GOT3 (cell line): ENCODE results near the gene BTLA.
"Not testable (repeated sequence)": the region's sequence is repeated elsewhere in the genome, so short reads cannot be mapped to it uniquely, and the experiment has no call there.

Source experiments
- DNase-seq: peaks from one replicate; lab custom pipeline; 2025; ENCODE audit warnings: mixed read lengths; lab: John Stamatoyannopoulos, UW

Gene BTLA

GRCh38 chr3:112498914-112499711, at the start of gene BTLA:
TSS of gene BTLA (minus strand) at chr3:112499472. CDS start at chr3:112499358, 114 bp downstream.
- no peak for DNase-seq

GRCh38 chr3:112546216-112546759, 47.0 kb upstream of the BTLA start:
- DNase-seq, result no peak

- DNase-seq, result no peak
These were observed 40.8 kb upstream of the BTLA start for GRCh38 chr3:112539825-112540650.

- no peak for DNase-seq
These were observed 32.1 kb upstream of the BTLA start for GRCh38 chr3:112531358-112531781.

GRCh38 chr3:112530573-112530972, 31.3 kb upstream of the BTLA start:
- DNase-seq, result no peak

- DNase-seq, result not testable (repeated sequence)
These were observed 24.9 kb upstream of the BTLA start for GRCh38 chr3:112524127-112524526.

GRCh38 chr3:112519424-112520001, 20.2 kb upstream of the BTLA start:
- DNase-seq, result no peak

- DNase-seq, result not testable (repeated sequence)
These were observed 19.7 kb upstream of the BTLA start for GRCh38 chr3:112518970-112519369.

- DNase-seq, result no peak
These were observed 15.4 kb upstream of the BTLA start for GRCh38 chr3:112514527-112515128.

- no peak for DNase-seq
These were observed 13.0 kb upstream of the BTLA start for GRCh38 chr3:112512320-112512719.

- DNase-seq, result no peak
These were observed 9.6 kb upstream of the BTLA start for GRCh38 chr3:112508860-112509259.

GRCh38 chr3:112508261-112508660, 9.0 kb upstream of the BTLA start:
- no peak for DNase-seq

- no peak for DNase-seq
These were observed 6.6 kb upstream of the BTLA start for GRCh38 chr3:112505907-112506306.

- no peak for DNase-seq
These were observed 4.9 kb upstream of the BTLA start for GRCh38 chr3:112504123-112504522.

- DNase-seq, result no peak
These were observed 4.2 kb upstream of the BTLA start for GRCh38 chr3:112503304-112503972.

- DNase-seq, result no peak
These were observed 1.3 kb upstream of the BTLA start for GRCh38 chr3:112500621-112501020.

GRCh38 chr3:112497897-112498548, 1.2 kb downstream of the BTLA start:
- no peak for DNase-seq

- no peak for DNase-seq
These were observed 2.8 kb downstream of the BTLA start for GRCh38 chr3:112496366-112497067.

GRCh38 chr3:112494448-112494767, 4.9 kb downstream of the BTLA start:
- DNase-seq, result not testable (repeated sequence)

GRCh38 chr3:112492124-112492523, 7.1 kb downstream of the BTLA start:
- DNase-seq, result no peak
